ENCODE measurements around the gene HSPA1B.

GRCh38 chr6:31792090-31792374 lies 35.5 kb upstream of the HSPA1B start:
- no peak for TF ChIP-seq CTCF (IDR thresholded peaks at IDR 0.05)
- TF ChIP-seq POLR2AphosphoS5 (IDR thresholded peaks at IDR 0.05): no peak
- TF ChIP-seq EP300 (IDR thresholded peaks at IDR 0.05): no peak
- no peak for TF ChIP-seq POLR2A (IDR thresholded peaks at IDR 0.05)
